B cell (primary cell): ENCODE results near the gene NR1D1. TPM values are rescaled to one million over a fixed set of nuclear protein-coding genes. Genes with fewer than 3 reads are reported as not detected.

Experiments used
- ATAC-seq: fragments of 200-7000 bp; cut with Tn5 transposase; one replicate; pipeline ENCODE4 v1.10.0; 2021; ENCODE audit warnings: low read depth, mild to moderate bottlenecking, moderate number of reproducible peaks, moderate library complexity
- CTCF ChIA-PET: fragments of 350-600 bp; sonication (Branson Sonifier 250); formaldehyde crosslinking; loops from one replicate; lab custom pipeline; 2021; ENCODE audit warnings: antibody characterized with exemption, inconsistent platforms; lab: Charles Lee
- POLR2A ChIA-PET: fragments of 350-600 bp; sonication (Branson Sonifier 250); formaldehyde crosslinking; loops from one replicate; lab custom pipeline; 2021; ENCODE audit warnings: antibody characterized with exemption; lab: Charles Lee
- DNase-seq: peaks from one replicate; pipeline ENCODE4 v3.0.0; 2013
- H2AFZ ChIP-seq: 2 replicates; pipeline ENCODE4 v1.6.1; 2012; ENCODE audit warnings: mild to moderate bottlenecking, low read depth, low read length; ENCODE audit not compliant: insufficient read depth, poor library complexity, severe bottlenecking
- H3K27ac ChIP-seq, 2 donors: 1 replicate in 1 of 2; 2 replicates in 1 of 2; pipeline ENCODE4 v1.5.1; 2012 to 2013; ENCODE audit warnings: low read length in 2 of 2, mild to moderate bottlenecking in 2 of 2, moderate library complexity in 1 of 2
- H3K27me3 ChIP-seq, 4 experiments: fragments of 200-600 bp in 1 of 4; sonication (generic) in 1 of 4; replicated peaks in 1 of 4; 1 replicate in 2 of 4; 2 replicates in 2 of 4; pipeline versions ENCODE4 v1.6.1 to v1.7.0; 2013 to 2016; ENCODE audit warnings: low read length in 3 of 4, mild to moderate bottlenecking in 2 of 4, mixed read lengths in 1 of 4, moderate library complexity in 1 of 4; ENCODE audit not compliant: insufficient read depth in 4 of 4, control insufficient read depth in 3 of 4; ENCODE audit errors: control extremely low read depth in 1 of 4
- H3K36me3 ChIP-seq, 2 experiments: replicated peaks in 1 of 2; 1 replicate in 1 of 2; 2 replicates in 1 of 2; pipeline versions ENCODE4 v1.6.1 to v1.7.1; 2013; ENCODE audit warnings: low read length in 1 of 2; ENCODE audit not compliant: insufficient read depth in 2 of 2, control insufficient read depth in 1 of 2; ENCODE audit errors: control extremely low read depth in 1 of 2, extremely low read depth in 1 of 2
- H3K4me1 ChIP-seq, 2 donors: fragments of 200-600 bp in 1 of 2; sonication (generic) in 1 of 2; 1 replicate in 1 of 2; 2 replicates in 1 of 2; pipeline versions ENCODE4 v1.5.1 to v1.6.1; 2013 to 2017; ENCODE audit warnings: low read length in 2 of 2; ENCODE audit not compliant: control insufficient read depth in 2 of 2, insufficient read depth in 2 of 2
- H3K4me2 ChIP-seq: replicated peaks from 2 replicates; pipeline ENCODE3; 2012; ENCODE audit warnings: mild to moderate bottlenecking, low read depth, low read length; ENCODE audit not compliant: poor library complexity, severe bottlenecking
- H3K4me3 ChIP-seq, 5 experiments: fragments of 200-600 bp in 1 of 5; sonication (generic) in 1 of 5; 1 replicate in 3 of 5; 2 replicates in 2 of 5; pipeline versions ENCODE4 v1.5.1 to v1.7.0; 2011 to 2016; ENCODE audit warnings: low read length in 4 of 5, mild to moderate bottlenecking in 4 of 5, low read depth in 2 of 5, control low read depth in 1 of 5, moderate library complexity in 1 of 5; ENCODE audit not compliant: insufficient read depth in 1 of 5; ENCODE audit errors: control extremely low read depth in 1 of 5, extremely low read depth in 1 of 5
- H3K79me2 ChIP-seq: fragments of 200-600 bp; sonication (generic); one replicate; pipeline ENCODE4 v1.6.0; 2016; ENCODE audit warnings: low read length; ENCODE audit not compliant: control insufficient read depth, insufficient read depth
- H3K9ac ChIP-seq: fragments of 200-600 bp; sonication (generic); 2 replicates; pipeline ENCODE4 v1.6.1; 2017; ENCODE audit warnings: mild to moderate bottlenecking, low read length, moderate library complexity
- H3K9me3 ChIP-seq, 3 donors: one replicate each; pipeline versions ENCODE4 v1.6.1 to v1.7.1; 2013; ENCODE audit warnings: low read length in 2 of 3; ENCODE audit not compliant: control insufficient read depth in 2 of 3, insufficient read depth in 1 of 3; ENCODE audit errors: control extremely low read depth in 1 of 3
- H4K20me1 ChIP-seq: 2 replicates; pipeline ENCODE4 v1.6.0; 2012; ENCODE audit warnings: mild to moderate bottlenecking, low read length; ENCODE audit not compliant: insufficient read depth, control insufficient read depth, poor library complexity, severe bottlenecking
- H3K27ac Mint-ChIP-seq: one replicate; pipeline ENCODE4 v1.8.0; 2021; ENCODE audit warnings: mixed read lengths
- H3K27me3 Mint-ChIP-seq: one replicate; pipeline ENCODE4 v1.8.0; 2021; ENCODE audit warnings: mixed read lengths
- H3K4me1 Mint-ChIP-seq: one replicate; pipeline ENCODE4 v1.8.0; 2021; ENCODE audit warnings: mixed read lengths
- H3K4me3 Mint-ChIP-seq: one replicate; pipeline ENCODE4 v1.8.0; 2021; ENCODE audit warnings: mixed read lengths
- H3K9me3 Mint-ChIP-seq: one replicate; pipeline ENCODE4 v1.8.0; 2022; ENCODE audit warnings: mixed read lengths; ENCODE audit not compliant: insufficient read depth
- EZH2 ChIP-seq: IDR thresholded peaks from 2 replicates; pipeline ENCODE4 v1.6.1; 2012; ENCODE audit warnings: borderline replicate concordance, low read depth, mild to moderate bottlenecking, moderate library complexity, low read length; ENCODE audit not compliant: insufficient read depth, poor library complexity, severe bottlenecking
- WGBS: methylation state at CpG from one replicate; pipeline ENCODE4 v1.1.5; 2013; ENCODE audit warnings: missing lambda C conversion rate; ENCODE audit not compliant: insufficient coverage; 5-methylcytosine and 5-hydroxymethylcytosine counted together
- intact Hi-C: fragments of 100-400 bp; cut with micrococcal nuclease; formaldehyde crosslinking; loops from one replicate; pipeline ENCODE4 v1.10.0; 2022
- polyA plus RNA-seq: library from polyadenylated mRNA; depleted of rRNA; stranded (reverse); fragments of >200 nt; gene quantifications from 2 replicates; pipeline ENCODE4 v1.2.3, GENCODE V29; 2012
- total RNA-seq, 2 donors: library from RNA; stranded (reverse); fragments of 120-200 nt in 1 of 2; gene quantifications; 1 replicate in 1 of 2; 2 replicates in 1 of 2; pipeline versions ENCODE4 v1.2.3 to v1.2.4, GENCODE V29; 2013 to 2022
- TF ChIP-seq, protein P1 (sequence below): fragments of 200-600 bp; IDR thresholded peaks from one replicate; pipeline ENCODE4 v1.8.0; 2022; ENCODE audit warnings: antibody characterized with exemption, mild to moderate bottlenecking

Gene NR1D1
- total and polyA plus RNA-seq, 2 donors (not counting 1 experiment from before 2014, with no cell fraction given), result 6.7 to 7.7 TPM

DNA sequence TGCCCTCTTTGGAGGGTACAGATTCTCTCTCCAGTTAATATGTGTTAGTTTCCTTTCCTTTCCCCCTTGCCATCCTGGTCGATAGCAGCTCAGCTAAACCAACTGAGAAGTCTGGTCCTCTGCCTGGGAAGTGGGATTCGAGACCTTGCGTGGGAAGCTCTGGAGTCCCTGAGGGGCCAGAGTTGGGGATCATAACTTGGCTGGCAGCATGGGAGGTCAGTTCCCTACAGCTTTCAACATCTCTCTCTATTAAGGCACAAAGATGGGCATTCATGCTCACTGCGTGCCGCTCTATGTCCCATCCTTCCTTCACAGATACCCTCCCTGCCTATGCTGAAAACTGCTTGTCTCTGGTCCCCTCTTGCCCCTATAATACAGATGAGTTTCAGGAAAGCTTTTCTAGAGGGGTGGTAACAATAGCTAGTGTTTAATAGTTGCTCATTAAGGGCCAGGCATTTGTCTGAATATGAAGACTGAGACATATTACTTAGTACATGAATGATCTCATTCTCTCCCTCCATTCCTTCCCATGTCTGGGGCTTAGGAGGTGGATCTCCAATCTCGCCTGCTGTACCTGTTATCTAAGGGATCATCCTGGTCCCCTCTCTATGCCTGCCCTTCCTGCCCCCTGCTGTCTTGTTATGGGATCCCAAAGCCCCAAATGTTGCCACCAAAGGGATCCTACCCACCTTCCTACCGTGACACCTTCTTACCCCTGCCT is 26.8 kb downstream of the NR1D1 start:
- Histone ChIP-seq H4K20me1 (peaks cover 37% of the 10 kb centered on the region), H3K27me3 (no peaks in the 10 kb centered on the region), H3K79me2 (peaks cover 30% of the 10 kb centered on the region), H3K27ac (no peak overlapping the region), H2AFZ (no peak overlapping the region), H3K9ac (no peak overlapping the region), H3K4me3 (no peak overlapping the region), H3K4me2 (no peak overlapping the region), H3K36me3 (peaks cover 2 to 9% of the 10 kb centered on the region in 2 experiments), H3K9me3 (no peaks in the 10 kb centered on the region), H3K4me1 (peaks cover 45 to 48% of the 10 kb centered on the region in 2 donors)
- intact Hi-C loops, result loop anchor here (2.0 kb wide), 1 partner anchor 19 kb away; the partner anchor contains the start of gene MED24
- Mint-ChIP-seq H3K9me3 (no peaks in the 10 kb centered on the region), H3K4me1 (peaks cover 57% of the 10 kb centered on the region), H3K27ac (peak overlapping the region; percentile 37), H3K27me3 (no peaks in the 10 kb centered on the region), H3K4me3 (no peak overlapping the region)
- TF ChIP-seq EZH2, result no peak
- TF ChIP-seq, protein P1, sequence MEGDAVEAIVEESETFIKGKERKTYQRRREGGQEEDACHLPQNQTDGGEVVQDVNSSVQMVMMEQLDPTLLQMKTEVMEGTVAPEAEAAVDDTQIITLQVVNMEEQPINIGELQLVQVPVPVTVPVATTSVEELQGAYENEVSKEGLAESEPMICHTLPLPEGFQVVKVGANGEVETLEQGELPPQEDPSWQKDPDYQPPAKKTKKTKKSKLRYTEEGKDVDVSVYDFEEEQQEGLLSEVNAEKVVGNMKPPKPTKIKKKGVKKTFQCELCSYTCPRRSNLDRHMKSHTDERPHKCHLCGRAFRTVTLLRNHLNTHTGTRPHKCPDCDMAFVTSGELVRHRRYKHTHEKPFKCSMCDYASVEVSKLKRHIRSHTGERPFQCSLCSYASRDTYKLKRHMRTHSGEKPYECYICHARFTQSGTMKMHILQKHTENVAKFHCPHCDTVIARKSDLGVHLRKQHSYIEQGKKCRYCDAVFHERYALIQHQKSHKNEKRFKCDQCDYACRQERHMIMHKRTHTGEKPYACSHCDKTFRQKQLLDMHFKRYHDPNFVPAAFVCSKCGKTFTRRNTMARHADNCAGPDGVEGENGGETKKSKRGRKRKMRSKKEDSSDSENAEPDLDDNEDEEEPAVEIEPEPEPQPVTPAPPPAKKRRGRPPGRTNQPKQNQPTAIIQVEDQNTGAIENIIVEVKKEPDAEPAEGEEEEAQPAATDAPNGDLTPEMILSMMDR, result no peak
- ChIA-PET POLR2A (interaction anchor here (0.6 kb wide), 2 partner anchors 34 to 71 kb away, joined by 4 to 11 read pairs; no protein-coding TSS in a partner anchor), CTCF (interaction anchor here (0.8 to 6.7 kb wide), 10 partner anchors 10 to 60 kb away, joined by 3 to 128 read pairs (median 16); partner anchors contain the start of genes CSF3, NR1D1 and THRA)
- 95% methylated on average over 4 of the region's 7 CpGs for WGBS
- no peak for DNase-seq
- ATAC-seq, result no peak
